SJCRH30 (cell line): ENCODE results near the gene FOXN1. TPM values are rescaled to one million over a fixed set of nuclear protein-coding genes. Genes with fewer than 3 reads are reported as not detected.

ENCODE experiments used
- DNase-seq, 2 experiments: peaks; one replicate each; pipeline ENCODE4 v3.0.0-alpha.2; 2015 to 2020
- H3K27ac ChIP-seq: fragments of 250-450 bp; sonication (Bioruptor Pico); 2 replicates; pipeline ENCODE4 v1.5.1; 2020; ENCODE audit warnings: mild to moderate bottlenecking, moderate library complexity
- H3K27me3 ChIP-seq: fragments of 250-450 bp; sonication (Bioruptor Pico); 2 replicates; pipeline ENCODE4 v1.5.1; 2020; ENCODE audit warnings: mild to moderate bottlenecking, moderate library complexity
- H3K36me3 ChIP-seq: fragments of 250-450 bp; sonication (Bioruptor Pico); 2 replicates; pipeline ENCODE4 v1.5.1; 2020; ENCODE audit warnings: mild to moderate bottlenecking, moderate library complexity
- H3K4me1 ChIP-seq: fragments of 250-450 bp; sonication (Bioruptor Pico); 2 replicates; pipeline ENCODE4 v1.5.1; 2020; ENCODE audit warnings: mild to moderate bottlenecking, moderate library complexity
- H3K4me3 ChIP-seq: fragments of 250-450 bp; sonication (Bioruptor Pico); 2 replicates; pipeline ENCODE4 v1.5.1; 2020; ENCODE audit warnings: mild to moderate bottlenecking, moderate library complexity
- H3K9me3 ChIP-seq: fragments of 250-450 bp; sonication (Bioruptor Pico); replicated peaks from 2 replicates; pipeline ENCODE4 v1.5.1; 2020; ENCODE audit warnings: mild to moderate bottlenecking, moderate library complexity
- total RNA-seq: library from RNA; depleted of rRNA; stranded (reverse); fragments of >200 nt; shearing (Covaris generic); gene quantifications from 2 replicates; pipeline ENCODE4 v1.2.3, GENCODE V29; 2014

FOXN1 gene
- total RNA-seq, 1 experiment from 2014 or later, result not detected

- Histone ChIP-seq H3K27me3 (peaks cover 18% of the 10 kb centered on the region), H3K4me1 (no peaks in the 10 kb centered on the region), H3K4me3 (no peak overlapping the region), H3K9me3 (no peaks in the 10 kb centered on the region), H3K36me3 (no peaks in the 10 kb centered on the region), H3K27ac (no peak overlapping the region)
- DNase-seq, result no peak
These were observed 27.1 kb downstream of the FOXN1 start for GRCh38 chr17:28533091-28533807.

GRCh38 chr17:28534740-28535375 lies 28.7 kb downstream of the FOXN1 start:
- no peak for DNase-seq
- no peak overlapping the region for H3K27ac ChIP-seq
- peaks cover 18% of the 10 kb centered on the region for H3K27me3 ChIP-seq
- H3K4me1 ChIP-seq, result no peaks in the 10 kb centered on the region
- H3K4me3 ChIP-seq, result no peak overlapping the region
- no peaks in the 10 kb centered on the region for H3K9me3 ChIP-seq
- no peaks in the 10 kb centered on the region for H3K36me3 ChIP-seq

- H3K36me3 ChIP-seq, result no peaks in the 10 kb centered on the region
These were observed 30.5 kb downstream of the FOXN1 start for GRCh38 chr17:28536532-28537218.

GRCh38 chr17:28537219-28537610 lies 31.1 kb downstream of the FOXN1 start:
- Histone ChIP-seq H3K27ac (no peak overlapping the region), H3K4me1 (no peaks in the 10 kb centered on the region), H3K9me3 (no peaks in the 10 kb centered on the region), H3K27me3 (peaks cover 7% of the 10 kb centered on the region; the same call in 1 of the 2 replicates), H3K36me3 (no peaks in the 10 kb centered on the region), H3K4me3 (no peak overlapping the region)
- no peak for DNase-seq

More at GRCh38 chr17:28536532-28537218, 30.5 kb downstream of the FOXN1 start:
- Histone ChIP-seq H3K9me3 (no peaks in the 10 kb centered on the region), H3K27ac (no peak overlapping the region), H3K4me3 (no peak overlapping the region), H3K4me1 (no peaks in the 10 kb centered on the region), H3K27me3 (peaks cover 11% of the 10 kb centered on the region)
- DNase-seq, result no peak

- no peaks in the 10 kb centered on the region for H3K4me1 ChIP-seq
- no peak for DNase-seq
- H3K27me3 ChIP-seq, result peaks cover 3% of the 10 kb centered on the region; the same call in 1 of the 2 replicates
- no peaks in the 10 kb centered on the region for H3K9me3 ChIP-seq
- no peak overlapping the region for H3K27ac ChIP-seq
- no peak overlapping the region for H3K4me3 ChIP-seq
- no peaks in the 10 kb centered on the region for H3K36me3 ChIP-seq
These were observed 32.2 kb downstream of the FOXN1 start for GRCh38 chr17:28538296-28538895.

- Histone ChIP-seq H3K4me1 (no peaks in the 10 kb centered on the region), H3K36me3 (no peaks in the 10 kb centered on the region), H3K27me3 (peaks cover 3% of the 10 kb centered on the region; the same call in 1 of the 2 replicates)
These were observed 34.1 kb downstream of the FOXN1 start for GRCh38 chr17:28540231-28540630.

GRCh38 chr17:28541439-28541838 lies 35.3 kb downstream of the FOXN1 start:
- H3K4me1 ChIP-seq, result no peaks in the 10 kb centered on the region
- H3K4me3 ChIP-seq, result no peak overlapping the region
- H3K36me3 ChIP-seq, result no peaks in the 10 kb centered on the region
- 0 out of 2 replicates have a peak, but pooled peaks cover 1% of the 10 kb centered on the region for H3K27me3 ChIP-seq
- no peak for DNase-seq
- H3K9me3 ChIP-seq, result no peaks in the 10 kb centered on the region
- H3K27ac ChIP-seq, result no peak overlapping the region

More at GRCh38 chr17:28540231-28540630, 34.1 kb downstream of the FOXN1 start:
- Histone ChIP-seq H3K9me3 (no peaks in the 10 kb centered on the region), H3K4me3 (no peak overlapping the region), H3K27ac (no peak overlapping the region)
- no peak for DNase-seq

GRCh38 chr17:28544402-28545140 lies 38.4 kb downstream of the FOXN1 start:
- Histone ChIP-seq H3K4me1 (no peaks in the 10 kb centered on the region), H3K36me3 (no peaks in the 10 kb centered on the region), H3K4me3 (no peak overlapping the region), H3K27me3 (no peaks in the 10 kb centered on the region), H3K9me3 (no peaks in the 10 kb centered on the region), H3K27ac (no peak overlapping the region)
- no peak for DNase-seq

- no peak for DNase-seq
- no peak overlapping the region for H3K27ac ChIP-seq
- no peak overlapping the region for H3K4me3 ChIP-seq
These were observed 39.0 kb downstream of the FOXN1 start for GRCh38 chr17:28545141-28545503.

GRCh38 chr17:28545787-28546415 lies 39.8 kb downstream of the FOXN1 start:
- Histone ChIP-seq H3K27ac (no peak overlapping the region), H3K27me3 (no peaks in the 10 kb centered on the region), H3K36me3 (no peaks in the 10 kb centered on the region), H3K4me1 (no peaks in the 10 kb centered on the region), H3K4me3 (no peak overlapping the region), H3K9me3 (no peaks in the 10 kb centered on the region)
- DNase-seq, result peak in 1 of 2 experiments; percentile 26

More at GRCh38 chr17:28545141-28545503, 39.0 kb downstream of the FOXN1 start:
- no peaks in the 10 kb centered on the region for H3K9me3 ChIP-seq
- H3K27me3 ChIP-seq, result no peaks in the 10 kb centered on the region
- H3K36me3 ChIP-seq, result no peaks in the 10 kb centered on the region
- no peaks in the 10 kb centered on the region for H3K4me1 ChIP-seq

- no peaks in the 10 kb centered on the region for H3K36me3 ChIP-seq
- H3K27me3 ChIP-seq, result no peaks in the 10 kb centered on the region
- no peak for DNase-seq
- H3K4me3 ChIP-seq, result no peak overlapping the region
- no peaks in the 10 kb centered on the region for H3K9me3 ChIP-seq
- no peak overlapping the region for H3K27ac ChIP-seq
- no peaks in the 10 kb centered on the region for H3K4me1 ChIP-seq
These were observed 41.0 kb downstream of the FOXN1 start for GRCh38 chr17:28547096-28547622.

- H3K4me1 ChIP-seq, result no peaks in the 10 kb centered on the region
- no peak overlapping the region for H3K4me3 ChIP-seq
- peak; percentile 81 to 85 for DNase-seq
- H3K27me3 ChIP-seq, result no peaks in the 10 kb centered on the region
- H3K36me3 ChIP-seq, result no peaks in the 10 kb centered on the region
- no peaks in the 10 kb centered on the region for H3K9me3 ChIP-seq
- H3K27ac ChIP-seq, result no peak overlapping the region
These were observed 41.7 kb downstream of the FOXN1 start for GRCh38 chr17:28547623-28548416.

- Histone ChIP-seq H3K36me3 (peaks cover 1% of the 10 kb centered on the region; the same call in 1 of the 2 replicates), H3K4me3 (no peak overlapping the region), H3K9me3 (no peaks in the 10 kb centered on the region), H3K4me1 (no peaks in the 10 kb centered on the region), H3K27me3 (no peaks in the 10 kb centered on the region), H3K27ac (no peak overlapping the region)
- no peak for DNase-seq
These were observed 42.4 kb downstream of the FOXN1 start for GRCh38 chr17:28548417-28549130.
